ENCODE results near the gene COPS7A.
A peak's percentile ranks its signal among the peaks of the same experiment; 100 is the strongest.

COPS7A gene

DNA sequence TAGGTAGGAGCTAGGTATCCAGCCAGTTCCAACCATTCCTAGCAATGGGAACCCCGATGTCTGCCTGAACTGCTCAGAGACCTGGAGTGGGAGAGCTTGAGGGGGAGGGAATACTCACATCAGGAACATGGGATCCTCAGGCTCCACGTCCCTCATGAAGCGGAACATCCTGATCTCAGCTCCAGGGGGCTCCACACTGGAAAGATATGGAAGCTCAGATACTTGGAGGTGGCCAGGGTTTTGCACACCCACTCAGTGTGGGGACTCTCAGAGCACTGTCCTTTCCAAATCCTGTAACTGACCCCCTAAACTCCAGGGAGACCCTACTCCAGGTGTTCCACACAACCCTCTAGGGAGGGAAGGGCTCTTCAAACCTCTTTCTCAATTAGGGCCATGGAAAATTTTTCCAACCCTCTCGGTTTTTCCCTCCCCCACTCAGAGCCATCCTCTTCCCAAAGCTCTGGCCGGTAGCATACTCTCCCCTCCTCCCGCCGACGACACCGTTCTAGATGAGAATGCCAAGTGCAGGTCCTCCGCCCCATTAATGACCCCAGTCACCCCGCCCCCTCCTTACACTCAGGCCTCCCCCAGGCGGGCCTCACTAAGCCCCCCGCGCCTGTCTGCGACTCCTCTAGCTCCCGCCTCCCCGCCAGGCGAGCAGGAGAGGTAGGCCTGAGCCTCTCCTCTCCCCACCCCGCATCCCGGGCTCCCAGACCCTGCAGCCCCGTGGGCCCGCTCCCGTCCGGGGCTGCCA, 28.5 kb downstream of the COPS7A start:
- peak; percentile 29 for DNase-seq

DNA sequence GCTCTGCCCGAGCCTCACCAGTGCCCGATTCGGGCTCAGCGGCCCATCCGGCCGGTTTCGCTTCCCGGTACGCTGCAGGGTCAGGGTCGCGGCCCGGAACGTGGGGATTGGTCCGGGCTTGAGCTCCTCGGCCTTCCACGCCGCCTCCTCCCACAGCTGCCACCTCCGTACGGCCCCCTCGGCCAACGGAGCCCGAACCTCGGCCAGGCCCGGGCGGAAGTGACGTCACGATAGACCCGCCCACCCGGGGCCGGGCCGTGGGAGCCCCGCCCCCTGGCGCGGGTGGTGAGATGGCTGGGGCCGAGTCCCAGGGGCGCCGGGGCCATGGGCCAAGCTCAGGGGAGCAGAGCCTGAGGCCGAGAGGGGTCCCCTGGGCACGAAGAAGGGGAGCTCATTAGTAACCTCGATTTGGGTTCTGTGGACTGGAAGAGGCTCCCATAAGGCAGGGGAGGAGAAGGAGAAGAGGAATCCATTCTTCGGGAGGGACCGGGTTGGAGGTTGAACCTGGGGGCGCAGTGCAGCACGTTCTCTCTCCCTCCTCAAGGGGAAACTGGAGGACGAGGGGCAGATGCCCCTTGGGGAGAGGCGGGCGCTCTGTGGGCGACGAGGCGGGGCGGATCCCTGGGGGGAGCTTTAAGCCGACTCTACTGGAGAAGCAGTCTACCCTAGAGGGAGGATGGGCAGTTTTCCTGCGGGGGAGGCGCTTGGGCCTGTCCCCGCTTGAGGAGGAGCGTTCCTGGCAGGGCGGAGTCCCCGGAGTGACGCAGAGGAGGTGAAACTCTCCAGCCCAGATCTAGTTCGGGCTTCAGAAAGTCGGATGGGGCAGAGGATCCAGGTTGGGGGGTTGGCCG, 29.3 kb downstream of the COPS7A start, which contains the start of gene MLF2:
TSS of gene MLF2 (minus strand) at position 221 of the 851 bp plus-strand sequence. CDS start 807 bp downstream, outside the sequence.
- DNase-seq = peak; percentile 98

DNA sequence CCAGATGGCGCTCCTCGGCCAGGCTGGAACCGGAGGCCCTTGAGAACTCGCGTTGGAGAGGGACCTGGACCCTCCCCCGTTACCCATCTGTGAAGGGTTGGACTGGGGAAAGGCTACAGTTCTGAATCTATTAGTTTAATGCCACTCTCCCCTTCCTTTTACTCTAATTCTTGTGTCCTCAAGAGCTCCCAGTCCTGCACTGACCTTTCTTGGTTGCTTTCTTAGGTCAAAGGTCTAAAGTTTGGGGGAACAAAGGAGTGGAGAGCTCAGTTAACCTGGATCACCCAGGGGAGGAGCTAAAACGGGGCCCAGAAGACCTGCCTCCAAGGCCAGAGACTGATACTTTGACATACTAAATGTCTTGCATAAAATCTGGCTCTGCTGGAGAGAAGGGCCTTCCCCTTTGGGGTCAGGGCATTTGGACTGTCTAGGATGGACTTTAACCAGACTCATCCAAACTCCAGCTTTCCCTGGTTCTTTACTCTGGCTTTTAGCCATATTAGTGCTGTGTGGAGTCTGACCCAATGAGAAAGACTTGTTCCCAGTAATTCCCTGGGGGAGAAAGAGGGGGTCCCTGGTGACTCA, 30.0 kb downstream of the COPS7A start:
- DNase-seq = no peak

DNA sequence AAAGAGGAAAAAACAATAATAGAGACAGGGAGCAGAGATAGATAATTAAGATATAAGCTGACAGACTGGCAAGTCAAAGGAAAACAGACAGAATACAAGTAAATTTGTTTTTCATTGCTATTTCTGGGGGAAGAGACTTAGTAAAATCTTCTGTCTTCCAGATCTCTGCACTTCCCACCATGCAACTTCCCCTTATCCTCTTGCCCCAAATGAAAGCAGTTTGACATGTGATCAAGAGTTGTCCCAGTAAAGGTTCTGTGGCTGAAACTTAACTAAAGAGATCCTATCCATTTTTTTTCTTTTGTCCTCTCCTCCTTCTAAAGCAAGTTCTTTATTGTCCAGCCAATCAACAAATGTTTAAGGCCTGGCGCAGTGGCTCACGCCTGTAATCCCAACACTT, 30.6 kb downstream of the COPS7A start:
- DNase-seq = no peak

DNA sequence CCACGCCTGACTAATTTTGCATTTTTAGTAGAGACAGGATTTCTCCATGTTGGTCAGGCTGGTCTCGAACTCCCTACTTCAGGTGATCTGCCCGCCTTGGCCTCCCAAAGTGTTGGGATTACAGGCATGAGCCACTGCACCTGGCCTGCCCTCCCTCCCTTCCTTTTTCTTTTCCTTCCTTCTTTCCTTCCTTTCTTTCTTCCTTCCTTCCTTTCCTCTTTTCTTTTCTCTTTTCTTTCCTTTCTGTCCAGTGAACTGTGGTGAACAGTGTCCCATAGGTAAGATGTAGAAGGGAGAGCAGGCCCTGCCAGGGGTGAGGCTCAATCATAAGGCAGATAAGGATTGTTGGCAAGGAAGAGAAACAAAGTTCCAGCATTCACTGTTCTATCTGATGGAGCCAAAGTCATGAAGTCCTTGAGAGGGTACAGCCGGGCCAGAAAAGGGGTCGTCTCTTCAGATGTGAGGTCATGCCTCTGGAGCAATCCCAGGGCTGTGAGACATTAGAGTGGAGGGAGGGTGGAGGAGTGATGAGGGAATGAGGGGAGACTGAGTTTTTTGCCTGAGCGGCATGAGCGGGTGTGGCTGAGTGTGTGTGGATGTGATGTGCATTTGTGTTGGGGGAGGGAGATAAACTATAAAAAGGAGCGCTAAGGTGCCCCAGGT, 33.3 kb downstream of the COPS7A start:
- DNase-seq = no peak

DNA sequence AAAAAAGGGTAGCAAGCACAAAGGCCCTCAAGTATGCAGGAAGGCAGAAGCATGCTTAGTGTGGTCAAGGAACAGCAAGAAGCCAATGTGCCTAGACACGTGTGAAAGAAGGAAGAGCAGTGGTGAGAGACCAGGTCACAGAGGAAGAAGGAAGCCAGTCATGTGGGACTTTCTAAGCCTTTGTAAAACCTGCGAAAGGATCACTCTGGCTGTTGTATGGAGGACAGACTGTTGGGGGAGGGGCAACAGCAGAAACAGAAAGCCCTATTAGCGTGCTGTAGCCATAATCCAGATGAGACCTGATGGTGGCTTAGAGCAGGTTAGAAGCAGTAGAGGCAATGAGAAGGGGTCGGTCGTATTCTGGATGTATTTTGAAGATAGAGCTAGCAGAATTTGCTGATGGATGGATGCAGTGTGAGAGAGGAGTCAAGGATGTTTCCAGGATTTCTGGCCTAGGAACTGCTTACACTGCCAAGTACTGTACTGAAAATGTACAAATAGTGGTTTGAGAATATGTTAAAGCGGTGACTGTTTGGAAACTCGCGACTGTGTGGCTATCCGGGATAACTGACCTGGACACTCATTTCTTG, 34.8 kb downstream of the COPS7A start:
- no peak for DNase-seq

DNA sequence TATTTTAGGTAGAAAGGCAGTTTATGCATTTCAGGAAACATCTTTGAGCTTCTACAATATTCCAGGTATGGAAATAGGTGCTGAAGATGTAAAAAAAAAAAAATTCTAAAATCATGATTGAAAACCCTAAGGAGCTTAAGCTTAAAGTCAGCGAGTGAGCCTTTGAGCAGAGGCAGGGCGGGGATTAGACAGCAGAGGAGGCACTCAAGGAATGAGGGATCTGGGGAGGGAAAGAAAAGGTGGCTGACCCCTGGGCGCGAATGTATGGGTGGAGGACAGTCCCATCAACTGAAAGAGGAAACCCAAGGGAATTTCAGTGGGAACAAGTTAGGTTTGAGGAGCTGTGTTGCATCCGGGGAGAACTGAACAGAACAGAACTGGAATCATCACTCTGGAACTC, 35.9 kb downstream of the COPS7A start:
- no peak for DNase-seq

DNA sequence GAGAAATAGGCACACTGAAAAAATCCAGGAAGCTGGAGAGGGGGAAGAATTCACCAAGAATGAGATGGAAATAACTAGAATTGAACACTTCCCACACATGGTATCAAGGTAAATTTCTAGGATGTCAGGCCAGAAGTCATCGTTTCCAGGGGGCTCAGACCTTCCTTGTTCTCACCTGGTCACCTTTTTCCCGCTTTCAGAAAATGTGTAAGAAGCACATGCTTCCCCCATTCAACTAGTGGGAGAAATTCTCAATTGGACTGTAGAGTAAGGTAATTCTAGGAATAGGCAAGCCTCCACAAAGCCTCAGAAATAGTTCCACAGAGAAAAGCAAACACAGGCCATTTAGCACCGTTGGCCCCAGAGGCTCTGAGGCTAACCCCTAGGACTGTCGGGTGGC, 39.5 kb downstream of the COPS7A start:
- DNase-seq = no peak

DNA sequence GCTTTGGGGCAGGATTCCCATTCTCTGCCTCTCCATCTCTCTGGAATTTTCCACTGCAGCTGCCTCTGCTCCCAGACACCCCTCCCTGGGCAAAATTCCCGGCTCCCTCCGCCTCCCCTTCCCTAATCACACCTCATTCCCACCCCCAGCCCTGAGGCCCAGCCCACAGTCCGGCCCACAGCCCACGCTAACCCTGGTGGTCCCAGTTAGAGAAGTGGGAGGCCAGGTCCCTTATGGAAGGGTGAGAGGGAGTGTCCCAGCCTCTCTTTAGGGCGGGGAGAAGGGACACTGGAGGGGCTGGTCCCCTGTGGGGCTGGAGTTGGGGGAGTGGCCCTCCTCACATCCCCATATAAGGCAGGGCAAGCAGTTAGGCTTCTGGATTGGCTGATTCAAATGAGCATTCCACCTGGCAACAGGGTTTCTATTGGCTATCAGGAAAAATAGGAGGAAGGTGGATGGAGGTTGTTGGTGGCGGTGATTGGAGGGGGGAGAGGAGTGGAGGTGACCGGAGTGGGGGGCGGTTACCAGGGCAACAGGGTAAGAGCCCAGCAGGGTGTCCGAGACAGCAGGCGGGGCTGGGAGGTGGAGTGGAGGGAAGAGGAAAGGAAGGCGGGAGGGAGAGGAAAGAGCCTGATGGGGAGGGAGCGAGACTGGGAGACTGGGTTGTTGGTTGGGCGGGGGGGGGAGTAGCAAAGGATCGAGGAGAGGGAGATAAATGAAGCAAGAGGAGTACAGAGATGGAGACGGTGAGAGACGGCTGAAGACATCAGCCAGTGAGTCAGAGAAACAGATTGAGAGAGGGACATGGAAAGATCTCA, 40.4 kb downstream of the COPS7A start:
- DNase-seq = peak; percentile 98

DNA sequence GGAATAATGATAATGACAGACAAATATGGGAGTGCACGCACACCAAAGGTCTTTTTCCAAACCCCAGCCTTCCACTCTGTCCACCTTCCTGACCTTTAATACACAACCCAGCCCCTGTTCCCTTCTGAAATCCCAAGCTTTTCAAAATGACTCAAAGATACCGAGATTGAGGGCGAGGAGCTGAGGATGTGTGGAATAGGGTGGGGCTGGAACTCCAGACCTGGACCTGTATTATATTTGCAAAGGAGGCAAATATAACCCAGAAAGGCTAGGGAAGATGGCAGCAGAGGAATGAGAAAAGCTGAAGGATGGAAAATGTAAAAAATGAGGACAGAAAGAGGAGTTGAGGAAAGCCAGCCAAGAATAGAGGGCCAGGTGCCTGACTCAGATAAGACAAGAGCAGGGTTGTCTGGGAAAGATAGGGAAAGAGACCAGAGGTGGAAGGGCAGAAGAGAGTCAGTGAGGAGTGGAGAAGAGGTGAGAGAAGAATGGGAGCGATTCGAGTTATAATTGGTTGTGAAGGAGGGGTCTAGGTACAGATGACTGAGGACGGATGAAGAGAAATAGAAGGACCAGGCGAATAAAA, 41.3 kb downstream of the COPS7A start:
- DNase-seq = no peak

DNA sequence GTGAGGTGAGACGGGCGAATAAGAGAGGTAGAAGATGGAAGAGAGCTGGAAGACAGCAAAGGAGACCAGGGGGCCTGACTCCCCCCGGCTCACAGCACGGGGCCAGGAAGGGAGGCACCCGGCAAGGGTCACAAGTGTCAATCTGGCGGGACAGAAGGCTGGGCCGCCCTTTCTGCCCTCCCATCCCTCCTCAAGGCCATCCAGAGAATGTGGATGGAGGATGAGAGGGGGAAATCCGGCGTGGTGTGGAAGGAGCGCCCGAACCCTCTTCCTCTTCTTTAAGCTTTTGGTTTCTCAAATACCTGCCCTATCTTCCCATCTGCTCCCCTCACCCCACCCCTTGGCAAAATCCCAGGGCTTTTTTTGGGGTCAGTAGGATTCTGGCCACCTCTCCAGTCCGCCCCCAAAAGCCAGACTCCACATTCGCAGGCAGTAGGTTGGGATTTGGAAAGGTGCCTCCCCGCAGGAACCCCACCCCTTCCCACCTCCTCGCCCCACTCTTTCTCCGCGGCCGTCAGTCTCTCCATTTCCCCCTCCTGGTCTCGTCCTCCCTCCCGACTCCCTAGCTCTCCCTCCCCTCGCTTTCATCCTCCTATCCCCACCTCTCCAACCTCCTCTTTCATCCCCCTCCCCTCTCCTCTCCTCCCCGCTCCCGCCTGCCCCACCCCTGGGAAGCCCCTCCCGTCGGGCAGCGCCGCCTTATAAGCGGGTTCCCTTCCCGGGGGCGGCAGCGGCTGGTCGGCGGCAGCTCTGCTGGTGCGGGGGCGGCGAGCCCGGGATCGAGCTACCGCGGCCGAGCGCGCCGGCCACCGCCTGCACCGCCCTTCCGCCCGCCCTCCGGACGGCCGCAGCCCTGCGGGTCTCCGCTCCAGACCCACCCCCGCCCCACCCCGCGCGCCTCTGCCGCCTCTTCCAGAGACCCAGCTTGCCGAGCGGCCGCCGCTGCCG, 42.1 kb downstream of the COPS7A start, which contains the start of gene PTMS:
TSS of gene PTMS (plus strand) at position 730 of the 948 bp plus-strand sequence. CDS start 343 bp downstream, outside the sequence.
- peak; percentile 96 for DNase-seq

DNA sequence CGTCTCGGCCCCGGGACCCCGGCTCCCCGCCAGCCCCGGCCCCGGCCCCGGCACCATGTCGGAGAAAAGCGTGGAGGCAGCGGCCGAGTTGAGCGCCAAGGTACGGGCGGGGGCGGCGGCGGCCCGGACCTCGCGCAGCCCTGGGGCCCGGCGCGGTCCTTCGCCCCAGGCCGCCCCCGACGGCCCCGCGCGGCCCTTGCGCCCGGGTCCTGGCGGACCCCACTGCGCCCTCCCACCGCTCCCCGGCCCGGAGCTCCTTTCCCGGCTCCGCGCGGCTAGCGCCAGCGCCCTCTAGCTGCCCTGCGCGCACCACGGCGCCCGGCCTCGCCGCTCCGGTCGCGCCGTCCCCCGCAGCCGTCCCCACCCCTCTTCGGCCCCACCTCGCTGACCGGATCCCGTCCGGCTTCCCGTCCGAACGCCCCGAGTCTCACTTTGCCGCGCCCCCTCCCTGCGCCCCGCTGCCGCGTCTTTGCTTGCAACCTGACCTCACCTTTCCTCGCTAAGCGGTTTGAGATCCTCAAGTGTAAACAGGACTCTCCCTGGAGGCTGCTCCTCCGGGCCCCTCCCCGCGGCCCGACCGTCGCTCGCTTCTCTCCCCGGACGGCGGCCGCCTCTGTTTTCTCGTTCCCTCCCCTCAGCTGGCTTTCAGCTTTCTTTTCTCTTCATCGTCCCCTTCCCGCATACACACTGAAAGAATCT, 43.0 kb downstream of the COPS7A start:
- DNase-seq = peak; percentile 46

DNA sequence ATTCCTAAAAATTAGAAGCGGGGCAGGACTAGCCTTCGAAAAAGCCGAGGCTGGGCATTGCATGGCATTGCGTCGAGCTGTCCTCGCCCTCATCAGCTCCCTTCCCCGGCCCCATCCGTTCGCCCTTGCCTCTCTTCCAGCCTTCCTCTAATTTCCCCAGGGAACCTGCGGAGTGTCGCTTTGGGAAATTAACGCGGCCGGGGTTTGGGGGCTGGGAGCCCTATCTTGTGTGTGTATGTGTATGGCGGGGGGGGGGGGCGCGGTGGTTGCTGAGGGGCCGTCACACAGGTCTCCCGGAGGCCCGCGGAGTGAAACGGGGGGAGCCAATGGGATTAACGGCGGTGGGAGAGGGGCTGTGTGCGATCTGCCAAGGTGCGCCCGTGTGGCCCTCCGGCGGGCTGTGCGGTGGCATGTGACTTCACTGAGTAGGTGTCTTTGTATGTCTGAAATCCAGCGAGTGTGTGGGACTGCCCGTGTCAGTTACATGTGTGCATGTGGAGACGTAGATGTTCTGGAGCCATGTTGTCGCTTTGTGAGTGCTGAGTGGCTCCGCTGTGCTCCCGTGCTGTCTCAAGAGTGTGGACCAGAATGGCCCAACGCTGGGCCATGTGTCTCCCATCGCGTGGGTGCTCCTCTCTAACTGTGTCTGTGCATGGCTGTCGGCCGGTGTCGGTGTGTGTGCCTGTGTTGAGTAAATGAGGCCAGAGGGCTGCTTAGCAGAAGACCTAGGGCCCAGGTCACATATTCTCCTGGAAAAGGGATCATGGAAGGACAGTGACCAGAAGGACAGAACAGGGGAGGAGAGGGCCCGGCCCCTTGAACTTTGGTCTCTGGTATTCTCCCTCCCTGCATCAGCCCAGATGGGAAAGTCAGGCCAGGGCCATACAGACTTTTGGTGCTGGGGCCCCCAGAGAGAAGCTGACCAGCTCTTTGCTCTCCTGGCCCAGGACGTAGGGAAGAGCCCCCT, 43.8 kb downstream of the COPS7A start:
- DNase-seq = no peak

DNA sequence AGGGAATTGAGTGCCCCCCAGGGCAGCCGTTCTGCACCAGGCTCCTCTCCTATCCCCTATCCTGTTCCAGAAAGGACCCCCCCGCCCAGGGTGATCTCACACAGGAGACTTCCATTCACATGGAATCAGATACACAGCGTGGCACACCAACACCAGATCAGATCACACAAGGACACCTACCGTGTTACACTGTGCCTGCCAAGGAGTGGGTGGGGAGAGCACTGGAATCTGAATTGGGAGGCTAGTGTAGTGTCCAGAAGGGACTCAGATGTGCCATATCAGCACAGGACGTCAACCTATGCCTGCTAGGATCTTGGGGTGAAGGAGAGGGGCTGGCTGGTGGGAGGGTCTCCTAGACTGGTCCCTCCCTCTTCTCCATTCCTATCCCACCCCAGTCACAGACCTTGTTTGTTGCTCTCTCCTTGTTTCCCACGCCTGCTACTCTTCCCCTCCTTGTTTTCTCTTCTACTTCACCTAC, 44.6 kb downstream of the COPS7A start:
- DNase-seq = no peak

DNA sequence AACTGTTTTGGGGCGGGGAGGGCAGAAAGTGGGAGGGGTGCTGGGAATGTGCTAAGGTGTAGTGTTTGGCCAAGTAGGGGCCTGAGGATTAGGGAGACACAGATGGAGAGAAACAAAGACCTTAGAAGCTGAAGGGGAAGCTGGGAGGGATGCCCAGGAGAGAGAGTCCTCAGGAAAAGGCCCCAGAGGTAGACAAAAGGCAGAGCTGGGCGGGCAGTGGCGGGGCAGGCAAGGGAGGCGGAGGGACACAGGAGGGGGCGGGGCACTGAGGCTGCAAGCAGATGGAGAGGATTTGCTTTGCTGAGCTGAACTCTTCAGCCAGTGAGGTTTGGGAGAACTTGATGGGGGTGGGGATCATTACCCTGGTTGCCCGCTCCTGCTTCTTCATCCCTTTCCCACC, 45.1 kb downstream of the COPS7A start:
- DNase-seq = no peak

DNA sequence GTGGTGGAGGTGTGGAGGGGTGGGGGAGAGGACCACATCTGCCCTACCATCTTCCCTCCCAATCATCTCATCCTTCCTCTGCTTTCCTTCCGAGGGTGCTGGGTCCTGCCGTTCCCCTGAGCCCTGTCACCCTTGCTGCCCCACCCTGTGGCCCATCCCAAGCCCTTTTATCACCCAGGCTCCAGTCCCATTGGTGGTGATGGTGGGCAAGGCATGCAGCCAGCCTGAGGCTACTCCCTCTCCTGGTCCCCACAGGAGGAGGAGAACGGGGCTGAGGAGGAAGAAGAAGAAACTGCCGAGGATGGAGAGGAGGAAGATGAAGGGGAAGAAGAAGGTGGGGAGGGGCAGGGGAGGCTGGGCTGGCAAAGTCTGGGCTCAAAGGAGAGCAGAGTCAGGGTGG, 45.8 kb downstream of the COPS7A start:
- no peak for DNase-seq

DNA sequence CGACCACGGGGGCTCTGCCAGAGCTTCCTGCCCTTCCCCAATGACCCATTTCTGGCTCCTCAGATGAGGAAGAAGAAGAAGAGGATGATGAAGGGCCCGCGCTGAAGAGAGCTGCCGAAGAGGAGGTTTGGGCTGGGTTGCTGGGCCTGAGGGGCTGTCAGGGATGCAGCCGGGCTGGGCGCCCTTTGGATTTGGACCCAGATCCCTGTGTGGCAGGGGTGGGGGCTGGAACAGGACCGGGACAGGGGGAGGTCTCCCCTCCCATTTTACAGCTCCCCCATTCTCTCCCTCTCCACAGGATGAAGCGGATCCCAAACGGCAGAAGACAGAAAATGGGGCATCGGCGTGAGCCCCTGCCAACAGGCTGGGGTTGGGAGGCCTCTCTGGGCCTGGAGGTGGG, 46.2 kb downstream of the COPS7A start:
- no peak for DNase-seq

DNA sequence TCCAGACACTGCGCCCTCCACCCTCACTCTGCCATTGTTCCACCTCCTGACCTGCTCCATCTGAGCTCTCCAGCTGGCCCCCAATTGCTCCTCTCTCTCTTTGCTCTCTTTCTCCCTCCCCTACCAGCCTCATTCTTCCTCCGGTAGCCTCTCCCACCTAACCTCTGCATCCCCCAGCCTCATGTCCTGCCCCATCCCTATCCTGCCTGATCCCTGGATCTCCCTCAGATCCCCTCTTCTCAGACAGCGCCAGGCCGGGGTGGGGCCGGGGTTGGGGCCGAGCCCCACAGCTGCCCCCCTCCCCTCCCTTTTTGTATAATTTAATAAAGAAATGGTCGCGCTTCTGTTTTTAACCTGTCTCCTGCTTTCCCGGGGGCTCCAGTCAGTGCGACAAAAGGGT, 46.8 kb downstream of the COPS7A start:
- DNase-seq = no peak
